ENCODE measurements around the gene PIP5K1B. TPM values are rescaled to one million over a fixed set of nuclear protein-coding genes. Genes with fewer than 3 reads are reported as not detected.

The PIP5K1B gene
- total RNA-seq, 1 donor from 2014 or later: 0.71 TPM

GRCh38 chr9:68933434-68934328, 228.6 kb downstream of the PIP5K1B start:
- H3K36me3 ChIP-seq (ENCODE audit: control insufficient read depth, insufficient read depth, low read length): no peaks in the 10 kb centered on the region
- H3K27me3 ChIP-seq (ENCODE audit: control insufficient read depth, insufficient read depth, low read length): no peaks in the 10 kb centered on the region
- no peak for DNase-seq (ENCODE audit: low read depth)
- H3K4me3 ChIP-seq (ENCODE audit: low read depth, low read length): no peak overlapping the region
- TF ChIP-seq CTCF (IDR thresholded peaks at IDR 0.05; ENCODE audit: insufficient read depth, low read length, poor library complexity, severe bottlenecking): no peak

- no peak for DNase-seq (ENCODE audit: low read depth)
- TF ChIP-seq CTCF (IDR thresholded peaks at IDR 0.05; ENCODE audit: insufficient read depth, low read length, poor library complexity, severe bottlenecking): no peak
- Histone ChIP-seq H3K4me3 (ENCODE audit: low read depth, low read length) (no peak overlapping the region), H3K27me3 (ENCODE audit: control insufficient read depth, insufficient read depth, low read length) (no peaks in the 10 kb centered on the region), H3K36me3 (ENCODE audit: control insufficient read depth, insufficient read depth, low read length) (no peaks in the 10 kb centered on the region)
Measured at GRCh38 chr9:68934329-68934644, 229.2 kb downstream of the PIP5K1B start.

DNA sequence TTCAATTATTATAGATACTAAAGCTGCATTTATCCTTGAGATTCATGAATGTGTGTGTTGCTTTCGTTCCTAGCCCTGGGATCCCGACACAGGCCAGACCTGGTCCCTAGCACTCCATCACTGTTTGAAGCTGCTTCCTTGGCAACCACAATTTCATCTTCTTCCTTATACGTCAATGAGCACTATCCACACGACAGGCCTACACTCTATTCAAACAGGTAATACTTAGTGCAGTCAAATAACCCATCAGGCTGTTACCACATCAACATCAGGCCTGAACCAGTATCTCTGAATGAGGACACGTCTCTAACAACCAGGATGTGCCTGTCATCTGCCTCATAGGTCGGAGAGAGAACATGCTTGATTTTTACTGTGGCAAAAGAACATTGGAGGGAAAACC, 235.5 kb downstream of the PIP5K1B start:
- DNase-seq (ENCODE audit: low read depth): no peak
- TF ChIP-seq CTCF (IDR thresholded peaks at IDR 0.05; ENCODE audit: insufficient read depth, low read length, poor library complexity, severe bottlenecking): no peak
- Histone ChIP-seq H3K36me3 (ENCODE audit: control insufficient read depth, insufficient read depth, low read length) (no peaks in the 10 kb centered on the region), H3K27me3 (ENCODE audit: control insufficient read depth, insufficient read depth, low read length) (no peaks in the 10 kb centered on the region), H3K4me3 (ENCODE audit: low read depth, low read length) (no peak overlapping the region)

- no peak for TF ChIP-seq CTCF (IDR thresholded peaks at IDR 0.05; ENCODE audit: insufficient read depth, low read length, poor library complexity, severe bottlenecking)
- H3K4me3 ChIP-seq (ENCODE audit: low read depth, low read length): no peak overlapping the region
- DNase-seq (ENCODE audit: low read depth): no peak
- no peaks in the 10 kb centered on the region for H3K27me3 ChIP-seq (ENCODE audit: control insufficient read depth, insufficient read depth, low read length)
- H3K36me3 ChIP-seq (ENCODE audit: control insufficient read depth, insufficient read depth, low read length): no peaks in the 10 kb centered on the region
Measured at GRCh38 chr9:68941780-68942459, 236.9 kb downstream of the PIP5K1B start.

DNA sequence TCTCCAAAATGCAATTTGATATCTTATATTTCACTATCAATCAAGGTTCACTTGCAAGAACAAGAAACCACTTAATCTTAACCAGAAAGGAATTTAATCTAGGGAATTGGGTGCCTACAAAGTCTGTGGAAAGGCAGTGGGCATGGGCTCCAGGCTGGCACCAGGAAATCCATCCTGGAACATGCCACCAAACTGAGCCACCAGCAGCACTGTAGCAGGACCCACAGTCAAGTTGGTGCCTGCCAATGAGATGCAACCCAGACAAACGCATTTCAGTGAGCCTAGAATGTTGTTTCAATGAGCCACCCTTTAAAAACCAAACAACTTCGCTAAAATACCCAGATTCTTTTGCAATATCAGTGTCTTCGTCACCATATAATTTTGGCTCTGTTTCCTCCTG, 237.8 kb downstream of the PIP5K1B start:
- Histone ChIP-seq H3K4me3 (ENCODE audit: low read depth, low read length) (no peak overlapping the region), H3K36me3 (ENCODE audit: control insufficient read depth, insufficient read depth, low read length) (no peaks in the 10 kb centered on the region), H3K27me3 (ENCODE audit: control insufficient read depth, insufficient read depth, low read length) (no peaks in the 10 kb centered on the region)
- no peak for TF ChIP-seq CTCF (IDR thresholded peaks at IDR 0.05; ENCODE audit: insufficient read depth, low read length, poor library complexity, severe bottlenecking)
- DNase-seq (ENCODE audit: low read depth): no peak

All from kidney epithelial cell (primary cell).